GM23338 (cell line): ENCODE results near the gene LEMD1. TPM values are rescaled to one million over a fixed set of nuclear protein-coding genes. Genes with fewer than 3 reads are reported as not detected.

Source experiments
- ATAC-seq: fragments of 200-7000 bp; cut with Tn5 transposase; 3 replicates; pipeline ENCODE4 v1.9.1; 2020
- DNase-seq: peaks from one replicate; pipeline ENCODE4 v3.0.0-alpha.2; 2015; ENCODE audit warnings: low spot score
- H2AFZ ChIP-seq: fragments of 200-600 bp; sonication (generic); 2 replicates; pipeline ENCODE4 v1.8.0; 2016; ENCODE audit warnings: antibody characterized with exemption, mild to moderate bottlenecking, moderate library complexity
- H3F3A ChIP-seq: fragments of 200-600 bp; sonication (generic); replicated peaks from 2 replicates; pipeline ENCODE4 v1.8.0; 2017; ENCODE audit warnings: antibody characterized with exemption, mixed run types, low read depth
- H3K27ac ChIP-seq: fragments of 200-600 bp; sonication (generic); 2 replicates; pipeline ENCODE4 v1.6.1; 2016; ENCODE audit warnings: low read depth
- H3K27me3 ChIP-seq: fragments of 200-600 bp; sonication (generic); 2 replicates; pipeline ENCODE4 v1.8.0; 2016; ENCODE audit warnings: mild to moderate bottlenecking, mixed run types, moderate library complexity; ENCODE audit not compliant: insufficient read depth
- H3K36me3 ChIP-seq: fragments of 200-600 bp; sonication (generic); 2 replicates; pipeline ENCODE4 v1.8.0; 2016; ENCODE audit warnings: mild to moderate bottlenecking; ENCODE audit not compliant: insufficient read depth
- H3K4me1 ChIP-seq: fragments of 200-600 bp; sonication (generic); 2 replicates; pipeline ENCODE4 v1.8.0; 2016; ENCODE audit warnings: mild to moderate bottlenecking, moderate library complexity; ENCODE audit not compliant: insufficient read depth
- H3K4me2 ChIP-seq: fragments of 200-600 bp; sonication (generic); 2 replicates; pipeline ENCODE4 v1.7.1; 2017; ENCODE audit warnings: mixed run types
- H3K4me3 ChIP-seq: fragments of 200-600 bp; sonication (generic); 2 replicates; pipeline ENCODE4 v1.6.1; 2016; ENCODE audit warnings: mixed run types
- H3K79me2 ChIP-seq: fragments of 200-600 bp; sonication (generic); replicated peaks from 2 replicates; pipeline ENCODE4 v1.8.0; 2017; ENCODE audit warnings: mild to moderate bottlenecking; ENCODE audit not compliant: insufficient read depth
- H3K9me2 ChIP-seq: fragments of 200-600 bp; sonication (generic); 2 replicates; pipeline ENCODE4 v1.8.0; 2017; ENCODE audit not compliant: insufficient read depth
- H4K20me1 ChIP-seq: fragments of 200-600 bp; sonication (generic); replicated peaks from 2 replicates; pipeline ENCODE4 v1.8.0; 2017; ENCODE audit warnings: mild to moderate bottlenecking; ENCODE audit not compliant: insufficient read depth
- H3K27ac Mint-ChIP-seq: 2 replicates; pipeline ENCODE4 v1.8.0; 2020; ENCODE audit warnings: inconsistent platforms, mild to moderate bottlenecking, moderate library complexity, mixed read lengths
- H3K27me3 Mint-ChIP-seq: 3 replicates; pipeline ENCODE4 v1.8.0; 2022; ENCODE audit warnings: low read depth, mild to moderate bottlenecking, moderate library complexity, mixed read lengths, inconsistent platforms; ENCODE audit not compliant: insufficient read depth, poor library complexity
- H3K36me3 Mint-ChIP-seq: 3 replicates; pipeline ENCODE4 v1.8.0; 2021; ENCODE audit warnings: low read depth, mild to moderate bottlenecking, inconsistent platforms, moderate library complexity, mixed read lengths
- H3K4me1 Mint-ChIP-seq: 3 replicates; pipeline ENCODE4 v1.8.0; 2020; ENCODE audit warnings: mild to moderate bottlenecking, inconsistent platforms, mixed read lengths
- H3K4me3 Mint-ChIP-seq: 3 replicates; pipeline ENCODE4 v1.8.0; 2021; ENCODE audit warnings: moderate library complexity, mild to moderate bottlenecking, inconsistent platforms, mixed read lengths
- H3K9me3 Mint-ChIP-seq: 3 replicates; pipeline ENCODE4 v1.8.0; 2020; ENCODE audit warnings: moderate library complexity, mild to moderate bottlenecking, inconsistent platforms, mixed read lengths
- CREB1 ChIP-seq: fragments of 250-450 bp; sonication (Bioruptor Pico); IDR thresholded peaks from 2 replicates; pipeline ENCODE4 v1.5.0; 2020; ENCODE audit warnings: low read depth, mild to moderate bottlenecking, moderate library complexity
- ETS1 ChIP-seq: IDR thresholded peaks from 2 replicates; pipeline ENCODE4 v1.6.1; 2016; ENCODE audit warnings: antibody characterized with exemption
- REST ChIP-seq: IDR thresholded peaks from one replicate; pipeline ENCODE4 v1.6.1; 2018; ENCODE audit warnings: antibody characterized with exemption; ENCODE audit not compliant: unreplicated experiment
- ZNF331 ChIP-seq: fragments of 250-450 bp; sonication (Bioruptor Pico); IDR thresholded peaks from 2 replicates; pipeline ENCODE4 v1.5.0; 2020; ENCODE audit warnings: low read depth, mild to moderate bottlenecking, moderate library complexity
- polyA plus RNA-seq: library from polyadenylated mRNA; unstranded; fragments of >200 nt; fragmentation: Nextera tagmentation; extraction: Ambion mirVana; gene quantifications from 2 replicates; pipeline ENCODE4 v1.2.1, GENCODE V29; 2016
- total RNA-seq: library from RNA; depleted of rRNA; stranded (reverse); fragments of >200 nt; shearing (Covaris generic); gene quantifications from 2 replicates; pipeline ENCODE4 v1.2.3, GENCODE V29; 2014

The LEMD1 gene
- total and polyA plus RNA-seq, 2 experiments from 2014 or later, result 4.7 to 10.7 TPM

- H3K27me3 ChIP-seq, result peaks cover 27% of the 10 kb centered on the region; the same call in 1 of the 2 replicates
- ATAC-seq, result peak; percentile 19
These were observed 37.1 kb upstream of the LEMD1 start for GRCh38 chr1:205458777-205459566.

GRCh38 chr1:205456868-205457745, 35.3 kb upstream of the LEMD1 start:
- DNase-seq, result peak; percentile 90
- peak overlapping the region; percentile 100 for H3K4me2 ChIP-seq
- H3K27me3 Mint-ChIP-seq, result peaks cover 15% of the 10 kb centered on the region
- H3F3A ChIP-seq, result peaks cover 8% of the 10 kb centered on the region
- peak overlapping the region; percentile 90 for H2AFZ ChIP-seq
- ATAC-seq, result peak; percentile 59
- H3K4me3 Mint-ChIP-seq, result peak overlapping the region; percentile 99
- no peaks in the 10 kb centered on the region for H3K36me3 ChIP-seq
- H4K20me1 ChIP-seq, result peaks cover 6% of the 10 kb centered on the region; the same call in 1 of the 2 replicates
- H3K4me1 ChIP-seq, result peaks cover 40% of the 10 kb centered on the region
- peaks cover 53% of the 10 kb centered on the region for H3K4me1 Mint-ChIP-seq
- peaks cover 40% of the 10 kb centered on the region for H3K27me3 ChIP-seq
- H3K27ac ChIP-seq, result peak overlapping the region; percentile 85
- no peaks in the 10 kb centered on the region for H3K9me3 Mint-ChIP-seq
- H3K9me2 ChIP-seq, result no peaks in the 10 kb centered on the region
- peak overlapping the region; percentile 98 for H3K27ac Mint-ChIP-seq
- peaks cover 23% of the 10 kb centered on the region for H3K36me3 Mint-ChIP-seq
- peaks cover 11% of the 10 kb centered on the region; the same call in 1 of the 2 replicates for H3K79me2 ChIP-seq
- peak overlapping the region; percentile 85 for H3K4me3 ChIP-seq
- TF ChIP-seq ZNF331 (CRISPR knock-in tag) (no peak), ETS1 (no peak), REST (peak; percentile 9)

More at GRCh38 chr1:205458777-205459566, 37.1 kb upstream of the LEMD1 start:
- no peak overlapping the region for H3K27ac ChIP-seq
- H3K4me3 ChIP-seq, result no peak overlapping the region
- Mint-ChIP-seq H3K36me3 (peaks cover 8% of the 10 kb centered on the region), H3K4me3 (no peak overlapping the region; the same call in 2 of the 3 replicates), H3K27ac (no peak overlapping the region), H3K9me3 (no peaks in the 10 kb centered on the region), H3K27me3 (peaks cover 15% of the 10 kb centered on the region), H3K4me1 (peaks cover 35% of the 10 kb centered on the region)
- H3K36me3 ChIP-seq, result no peaks in the 10 kb centered on the region
- no peak overlapping the region for H3K4me2 ChIP-seq
- H3K4me1 ChIP-seq, result peaks cover 24% of the 10 kb centered on the region
- DNase-seq, result peak; percentile 85
- TF ChIP-seq CREB1 (CRISPR knock-in tag) (no peak), REST (peak; percentile 92)
- no peaks in the 10 kb centered on the region for H4K20me1 ChIP-seq
- H3K9me2 ChIP-seq, result no peaks in the 10 kb centered on the region
- H2AFZ ChIP-seq, result no peak overlapping the region
- H3K79me2 ChIP-seq, result peaks cover 8% of the 10 kb centered on the region; the same call in 1 of the 2 replicates
- peaks cover 8% of the 10 kb centered on the region for H3F3A ChIP-seq
